GM12874 (cell line): ENCODE measurements around the gene BRICD5.

Experiments used
- TF ChIP-seq, protein P1 (sequence below): IDR thresholded peaks from 2 replicates; pipeline ENCODE4 v1.5.1; 2011; ENCODE audit warnings: low read depth, mild to moderate bottlenecking, control low read depth, low read length, moderate library complexity; ENCODE audit not compliant: insufficient read depth

BRICD5 gene

DNA sequence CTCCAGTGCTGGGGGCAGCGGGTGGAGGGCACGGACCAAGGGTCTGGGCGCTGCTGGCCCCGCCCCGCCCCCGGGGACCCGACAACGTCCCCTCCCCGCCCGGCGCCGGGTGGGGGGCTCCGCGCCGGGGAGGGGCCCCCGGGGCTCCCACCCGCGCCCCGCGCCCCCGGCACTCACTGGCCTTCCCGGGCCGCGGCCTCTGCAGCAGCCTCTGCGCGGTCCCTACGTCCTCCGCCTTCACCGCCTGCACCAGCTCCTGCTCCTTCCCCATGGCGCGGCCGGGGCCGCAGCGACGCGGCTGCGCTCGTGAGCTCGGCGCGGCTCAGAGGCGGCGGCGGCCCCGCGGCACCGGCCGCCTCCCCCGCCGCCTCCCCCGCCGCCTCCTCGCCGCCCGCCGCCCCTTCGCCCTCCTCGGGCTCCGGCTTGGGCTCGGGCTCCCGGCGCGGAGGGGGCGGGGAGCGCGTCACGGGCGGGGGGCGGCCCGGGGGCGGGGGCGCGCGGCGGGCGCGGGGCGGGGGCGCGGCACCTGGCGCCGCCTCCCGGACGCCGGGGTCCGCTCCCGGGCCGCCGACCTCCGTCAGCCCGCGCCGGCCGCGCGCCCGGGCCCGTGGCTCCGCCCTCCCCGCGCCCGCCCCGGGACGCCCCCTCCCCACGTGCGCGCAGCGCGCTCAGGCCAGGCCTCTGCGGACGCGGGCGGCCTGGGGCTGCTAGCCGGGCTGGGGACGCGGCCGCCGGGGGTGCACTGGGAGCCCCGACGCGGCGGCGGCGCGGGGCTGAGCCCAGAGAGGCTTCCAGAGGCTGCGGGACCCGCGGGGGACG, 14.3 kb downstream of the BRICD5 start, which contains the start of gene CASKIN1:
Gene CASKIN1 (minus strand): TSS at position 444 of the 819 bp plus-strand sequence. CDS start 173 bp downstream, at position 271.
- TF ChIP-seq, protein P1, sequence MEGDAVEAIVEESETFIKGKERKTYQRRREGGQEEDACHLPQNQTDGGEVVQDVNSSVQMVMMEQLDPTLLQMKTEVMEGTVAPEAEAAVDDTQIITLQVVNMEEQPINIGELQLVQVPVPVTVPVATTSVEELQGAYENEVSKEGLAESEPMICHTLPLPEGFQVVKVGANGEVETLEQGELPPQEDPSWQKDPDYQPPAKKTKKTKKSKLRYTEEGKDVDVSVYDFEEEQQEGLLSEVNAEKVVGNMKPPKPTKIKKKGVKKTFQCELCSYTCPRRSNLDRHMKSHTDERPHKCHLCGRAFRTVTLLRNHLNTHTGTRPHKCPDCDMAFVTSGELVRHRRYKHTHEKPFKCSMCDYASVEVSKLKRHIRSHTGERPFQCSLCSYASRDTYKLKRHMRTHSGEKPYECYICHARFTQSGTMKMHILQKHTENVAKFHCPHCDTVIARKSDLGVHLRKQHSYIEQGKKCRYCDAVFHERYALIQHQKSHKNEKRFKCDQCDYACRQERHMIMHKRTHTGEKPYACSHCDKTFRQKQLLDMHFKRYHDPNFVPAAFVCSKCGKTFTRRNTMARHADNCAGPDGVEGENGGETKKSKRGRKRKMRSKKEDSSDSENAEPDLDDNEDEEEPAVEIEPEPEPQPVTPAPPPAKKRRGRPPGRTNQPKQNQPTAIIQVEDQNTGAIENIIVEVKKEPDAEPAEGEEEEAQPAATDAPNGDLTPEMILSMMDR: no peak

DNA sequence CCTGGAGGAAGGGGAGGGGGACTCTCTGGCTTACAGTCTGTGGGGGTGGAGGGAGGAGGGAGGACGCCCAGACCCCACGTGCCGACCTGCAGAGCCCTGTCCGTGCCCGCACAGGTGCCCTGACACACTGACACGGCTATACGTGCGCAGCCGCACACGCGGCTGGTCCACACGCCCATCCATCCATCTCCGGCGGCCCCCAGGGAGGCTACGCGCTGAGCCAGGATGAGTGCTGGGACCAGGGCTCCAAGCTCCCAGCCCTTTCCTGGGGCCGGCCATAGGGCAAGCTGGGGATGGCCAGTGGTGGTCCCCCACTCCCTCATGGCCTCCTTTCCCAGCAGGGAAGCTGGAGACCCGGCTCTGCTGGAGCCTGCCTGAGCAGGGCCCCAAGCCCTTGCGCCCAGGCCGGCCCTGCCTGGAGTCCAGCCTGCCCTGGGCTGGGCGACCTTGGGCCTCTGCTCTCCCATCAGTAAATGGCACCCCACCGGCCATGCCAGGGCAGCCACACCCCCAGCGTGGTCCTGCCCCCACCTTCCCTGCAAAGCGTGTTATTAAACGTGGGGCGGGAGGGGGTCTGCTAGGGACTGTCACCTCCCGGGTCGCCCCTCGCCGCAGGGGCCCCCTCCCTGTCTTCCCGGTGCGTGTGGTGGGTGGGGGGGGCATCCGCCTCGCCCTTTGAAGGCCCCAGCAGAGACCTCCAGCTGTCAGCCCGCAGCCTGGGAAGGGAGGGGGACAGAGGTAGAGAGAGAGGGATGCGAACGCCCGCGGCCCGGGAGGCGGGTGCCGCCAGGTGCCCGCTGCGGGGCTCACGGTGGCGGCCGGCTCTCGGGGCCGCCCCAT, 15.1 kb downstream of the BRICD5 start:
- TF ChIP-seq, protein P1: no peak

DNA sequence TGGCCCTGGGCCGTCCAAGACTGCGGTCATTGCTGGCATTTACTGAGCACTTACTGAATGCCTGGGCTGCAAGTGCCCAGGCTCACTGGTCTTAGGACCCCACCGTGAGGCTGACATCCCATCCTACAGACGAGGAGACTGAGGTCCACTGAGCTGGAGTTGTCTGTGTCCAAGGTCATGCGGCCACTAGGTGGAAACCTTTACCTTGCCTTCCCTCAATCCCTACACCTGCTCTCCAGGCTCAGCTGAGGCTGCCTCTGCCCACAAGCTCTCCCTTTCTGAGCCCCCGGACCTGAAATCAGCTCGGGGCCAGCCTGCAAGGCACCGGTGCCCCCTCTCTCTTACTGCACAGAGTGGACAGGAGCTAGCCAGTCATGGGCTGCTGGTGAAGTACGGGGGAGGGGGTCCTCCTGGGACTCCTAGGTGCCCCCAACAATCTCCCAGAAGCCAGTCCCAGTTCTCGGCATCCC, 15.8 kb downstream of the BRICD5 start:
- TF ChIP-seq, protein P1: peak; percentile 60

DNA sequence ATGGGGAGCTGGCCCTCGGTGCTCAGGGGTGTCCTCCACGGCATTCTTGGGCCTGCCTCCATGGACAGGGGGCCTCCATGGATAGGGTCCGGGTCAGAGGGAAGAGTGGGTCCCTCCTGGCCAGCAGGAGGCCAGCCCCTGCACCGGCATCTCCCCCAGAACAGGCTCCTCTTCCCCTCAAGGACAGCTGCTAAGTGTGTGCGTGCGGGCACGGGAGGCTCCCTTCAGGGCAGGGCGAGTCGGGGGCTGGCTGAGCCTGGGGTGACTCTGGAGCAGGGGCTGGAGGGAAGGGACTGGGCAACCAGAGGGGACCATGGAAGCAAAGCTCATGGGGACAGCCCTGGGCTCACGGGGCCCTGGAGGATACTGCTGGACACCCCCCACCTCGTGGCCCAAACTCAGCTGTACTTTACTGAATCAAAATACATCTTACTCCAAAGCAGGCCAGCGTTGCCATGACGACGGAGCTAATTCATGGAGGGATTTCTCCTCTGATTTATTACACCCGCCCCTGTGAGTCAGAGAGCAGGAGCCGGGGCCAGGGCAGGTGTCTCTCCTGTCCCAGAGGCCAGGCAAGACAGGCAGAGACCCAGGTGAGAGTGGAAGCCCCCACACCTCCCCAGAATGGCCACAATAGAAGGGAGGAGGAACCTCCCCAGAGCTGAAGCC, 16.4 kb downstream of the BRICD5 start:
- TF ChIP-seq, protein P1: no peak

DNA sequence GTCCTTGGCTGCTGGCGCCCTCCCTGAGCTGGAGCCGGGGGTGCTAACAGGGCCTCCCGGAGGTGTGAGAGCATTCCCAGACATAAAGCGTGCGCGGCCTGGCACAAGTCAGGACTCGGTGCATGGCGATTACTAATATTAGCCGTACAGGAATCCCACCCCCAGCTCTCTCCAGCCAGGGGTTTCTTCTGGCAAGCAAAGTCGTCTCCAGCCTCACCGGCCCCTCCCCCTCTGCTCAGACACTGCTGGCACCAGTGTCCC, 19.3 kb downstream of the BRICD5 start:
- TF ChIP-seq, protein P1: no peak

DNA sequence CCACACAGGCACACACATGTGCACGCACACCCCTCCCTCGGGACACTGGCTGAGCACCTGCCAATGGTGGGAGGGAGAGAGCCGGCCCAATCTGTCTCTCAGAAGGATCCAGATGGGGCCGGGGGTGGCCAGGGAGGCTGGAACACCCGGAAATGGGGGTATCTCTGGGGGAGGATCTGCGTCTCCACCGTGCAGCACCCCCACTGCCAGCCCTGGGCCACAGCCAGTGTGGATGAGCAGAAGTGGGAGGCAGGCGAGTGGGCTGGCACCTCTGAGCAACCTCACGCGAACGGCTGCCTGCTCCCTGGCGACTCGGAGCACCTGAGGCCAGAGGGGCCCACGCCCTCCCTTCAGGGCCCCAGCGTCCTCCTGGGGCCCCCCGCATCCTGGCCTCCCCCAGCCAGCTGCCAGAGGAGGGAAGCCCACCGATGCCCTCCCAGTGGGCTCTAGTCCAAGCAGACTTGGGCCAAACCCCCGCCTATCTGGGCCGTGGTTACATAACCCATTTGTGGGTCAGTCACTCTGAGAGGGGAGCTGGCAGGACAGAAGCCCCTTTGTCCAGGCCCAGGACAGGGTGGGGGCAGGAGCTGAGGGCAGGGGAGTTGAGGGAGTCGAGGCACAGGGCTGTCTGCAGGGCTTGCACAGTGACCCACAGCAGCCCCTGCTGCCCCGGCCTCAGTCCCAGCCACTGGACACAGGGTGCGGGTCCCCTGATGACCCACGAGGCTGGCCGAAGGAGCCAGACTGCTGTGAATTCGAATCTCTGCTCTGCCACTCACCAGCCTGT, 19.8 kb downstream of the BRICD5 start:
- TF ChIP-seq, protein P1: no peak
